Measurements from ENCODE around the gene LPAR3.
A peak's percentile ranks its signal among the peaks of the same experiment; 100 is the strongest.
"Not testable (repeated sequence)": the region's sequence is repeated elsewhere in the genome, so short reads cannot be mapped to it uniquely, and the experiment has no call there.

The LPAR3 gene, protein sequence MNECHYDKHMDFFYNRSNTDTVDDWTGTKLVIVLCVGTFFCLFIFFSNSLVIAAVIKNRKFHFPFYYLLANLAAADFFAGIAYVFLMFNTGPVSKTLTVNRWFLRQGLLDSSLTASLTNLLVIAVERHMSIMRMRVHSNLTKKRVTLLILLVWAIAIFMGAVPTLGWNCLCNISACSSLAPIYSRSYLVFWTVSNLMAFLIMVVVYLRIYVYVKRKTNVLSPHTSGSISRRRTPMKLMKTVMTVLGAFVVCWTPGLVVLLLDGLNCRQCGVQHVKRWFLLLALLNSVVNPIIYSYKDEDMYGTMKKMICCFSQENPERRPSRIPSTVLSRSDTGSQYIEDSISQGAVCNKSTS

DNA sequence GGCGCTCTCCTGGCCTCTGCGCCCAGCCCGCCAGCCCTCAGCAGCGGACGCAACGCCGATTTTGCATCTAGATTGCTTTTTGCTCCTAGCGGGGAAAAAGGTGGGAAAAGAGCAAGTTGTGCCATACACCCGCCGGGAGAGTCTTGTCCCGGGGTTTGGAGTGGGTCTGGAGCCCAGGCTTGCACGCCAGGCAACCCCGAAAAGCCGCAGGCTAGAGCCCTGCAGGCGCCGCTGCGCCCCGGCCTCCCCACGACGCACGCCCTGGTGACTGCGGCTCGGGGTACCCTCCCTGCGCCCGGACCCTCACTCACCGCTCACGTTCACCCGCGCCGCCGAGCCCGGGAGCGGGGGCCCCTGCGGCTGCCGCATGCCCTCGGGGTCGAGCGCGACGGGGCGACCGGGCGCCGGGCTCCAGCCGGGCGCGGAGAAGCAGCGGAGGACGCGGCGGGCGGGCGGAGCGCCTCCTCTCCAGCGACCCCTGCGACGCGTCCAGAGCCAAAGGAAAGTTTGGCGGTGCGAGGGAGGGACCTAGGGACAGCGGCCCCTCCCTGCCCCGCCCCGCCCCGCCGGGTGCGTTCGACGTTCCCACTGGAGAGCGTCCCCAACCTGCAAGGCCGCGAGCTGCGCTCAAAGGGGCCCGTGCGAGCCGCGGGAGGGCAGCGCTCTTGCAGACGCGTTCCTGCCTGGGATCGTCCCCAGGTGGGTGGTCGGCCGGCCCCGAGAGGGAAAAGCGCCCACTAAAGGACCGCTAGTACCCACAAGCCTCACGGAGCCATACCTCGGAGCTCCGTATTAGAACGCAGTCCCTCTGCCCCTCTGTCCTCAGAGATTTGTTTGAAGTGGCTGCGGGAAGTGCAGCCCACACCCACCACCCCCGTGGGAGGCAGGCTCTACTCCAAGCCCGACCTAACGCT is at the start of gene LPAR3:
LPAR3 (minus strand) TSS at position 502 of the 914 bp plus-strand sequence. CDS start 27,086 bp downstream, outside the sequence.
- DNase-seq, result no peak

DNA sequence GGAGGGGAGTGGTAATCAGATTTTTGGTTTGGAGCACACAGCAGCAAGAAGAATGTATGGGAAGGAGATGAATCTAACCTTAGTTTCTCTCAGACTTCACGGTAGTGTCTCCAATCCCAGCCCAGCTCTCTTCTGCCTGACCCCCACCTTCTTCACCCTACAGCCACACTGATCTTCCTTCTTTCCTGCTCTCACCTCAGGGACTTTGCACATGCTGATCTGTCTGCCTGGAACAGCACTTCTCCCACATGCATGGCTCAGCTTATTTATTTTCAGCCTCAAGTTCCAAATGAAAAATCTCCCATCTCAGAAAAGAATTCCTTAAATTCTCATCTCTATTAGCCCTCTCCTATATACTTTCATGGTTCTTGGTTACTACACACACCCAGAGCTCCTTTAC is 48.8 kb upstream of the LPAR3 start:
- no peak for DNase-seq

DNA sequence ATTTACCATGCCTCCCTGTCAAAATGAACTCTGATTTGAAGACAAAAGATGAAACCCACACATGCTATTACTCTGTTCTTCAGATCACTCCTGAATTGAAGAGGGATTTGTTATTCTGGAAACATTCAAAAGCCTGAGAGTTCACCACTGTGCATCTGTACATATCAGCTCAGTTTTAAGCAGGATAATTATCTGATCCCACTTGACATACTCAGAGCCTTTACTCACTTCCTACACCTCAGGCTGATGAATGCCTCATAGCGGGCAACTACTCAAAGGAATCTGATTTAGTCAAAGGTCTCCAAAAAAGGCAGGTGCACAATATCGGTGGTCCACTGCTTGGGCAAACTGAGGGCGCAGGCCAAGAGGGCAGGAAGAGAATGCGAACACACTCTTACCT is 47.5 kb upstream of the LPAR3 start:
- no peak for DNase-seq

DNA sequence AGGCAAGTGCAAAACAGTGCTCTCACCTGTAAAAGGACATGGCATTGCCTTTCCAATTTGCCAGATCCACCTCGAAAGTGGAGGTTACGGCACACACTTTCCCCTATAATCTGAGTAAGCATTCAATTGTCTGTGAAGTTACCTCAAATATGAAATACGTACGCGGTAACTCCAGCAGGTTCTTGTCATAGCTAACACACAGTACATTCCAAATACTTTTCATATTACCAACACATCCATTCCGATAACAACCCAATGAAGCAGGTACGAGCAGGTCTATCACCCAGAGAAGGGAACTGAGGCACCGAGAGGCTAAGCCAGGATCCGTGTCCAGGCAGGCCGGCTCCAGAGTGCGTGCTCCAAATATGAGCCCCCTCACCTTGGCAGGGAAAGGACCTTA is 46.8 kb upstream of the LPAR3 start:
- no peak for DNase-seq

DNA sequence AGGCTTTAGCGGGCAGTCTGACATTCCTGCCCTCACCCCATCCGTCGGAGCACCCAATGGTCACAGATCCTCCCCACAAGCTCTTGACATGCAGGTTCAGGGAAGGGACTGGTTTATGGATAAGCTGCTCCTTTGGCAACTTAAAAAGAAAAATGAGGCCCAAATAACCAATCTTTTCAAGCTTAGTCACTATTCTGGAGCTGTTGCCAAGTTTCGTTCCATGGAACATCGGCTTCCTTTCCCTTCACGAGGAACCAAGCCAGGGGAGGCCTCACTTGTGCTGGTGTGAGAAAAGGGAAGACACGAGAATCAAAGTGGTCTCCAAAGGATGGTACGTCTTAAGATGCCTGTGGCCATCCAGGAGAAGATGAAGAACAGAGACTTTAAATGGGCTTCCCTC is 46.1 kb upstream of the LPAR3 start:
- DNase-seq, result no peak

DNA sequence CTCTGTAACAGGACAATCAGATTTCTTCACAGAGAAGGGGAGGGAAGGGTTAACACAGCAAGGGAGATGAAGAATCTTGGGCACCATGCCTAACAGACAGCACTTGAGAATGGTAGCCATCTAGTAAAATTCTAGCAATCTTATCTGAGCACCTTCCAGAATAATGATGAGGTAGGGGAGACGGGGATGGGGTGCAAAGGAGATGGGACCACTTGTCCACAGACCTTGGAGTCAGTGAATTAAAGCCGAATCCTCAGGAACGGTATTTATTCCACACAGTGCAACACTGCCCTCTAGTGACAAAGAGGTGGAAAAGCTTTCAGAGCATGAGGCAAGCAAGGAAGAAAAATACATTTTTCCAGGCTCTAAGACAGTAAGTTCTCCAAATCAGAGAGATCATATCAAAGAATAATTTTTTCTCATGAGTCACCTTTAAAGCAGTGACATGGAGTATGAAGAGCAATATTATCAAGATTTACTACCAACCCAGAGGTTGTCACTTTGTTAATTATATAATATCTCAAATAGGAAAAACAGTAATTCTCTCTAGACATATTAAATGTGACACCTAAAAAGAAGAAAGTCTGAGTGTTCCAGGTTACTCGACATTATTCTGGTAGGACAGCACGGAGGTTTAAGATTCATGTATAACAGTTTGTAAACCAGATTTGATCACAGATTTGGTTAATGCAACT is 43.3 kb upstream of the LPAR3 start:
- peak; percentile 11 for DNase-seq

DNA sequence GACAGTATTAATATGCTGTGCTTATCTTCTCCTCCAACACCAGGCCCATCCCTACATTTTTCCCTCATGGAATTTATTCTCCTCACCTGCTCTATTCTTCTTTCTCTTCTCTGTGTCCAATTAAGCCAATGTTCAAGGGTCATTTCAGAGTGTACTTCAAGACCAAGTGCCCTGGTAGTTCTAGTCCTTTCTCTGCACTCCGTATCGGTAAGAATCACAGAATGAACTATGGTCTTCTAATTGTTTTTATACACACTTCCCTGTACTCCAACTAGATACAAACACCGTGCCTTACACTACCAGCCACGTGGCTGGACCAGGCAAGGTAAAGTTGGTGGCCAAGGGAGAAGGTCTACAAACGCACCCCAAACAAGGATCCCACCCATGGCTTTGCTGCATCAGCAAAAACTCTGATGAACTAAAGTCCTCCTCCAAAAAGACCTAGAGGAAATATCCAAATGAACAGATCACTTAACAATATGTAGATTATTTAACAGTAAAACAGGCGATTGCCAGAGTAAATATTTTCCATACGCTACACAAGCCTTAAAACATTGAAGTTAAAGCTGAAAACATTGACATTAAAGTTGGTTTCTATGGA is 40.1 kb upstream of the LPAR3 start:
- no peak for DNase-seq

DNA sequence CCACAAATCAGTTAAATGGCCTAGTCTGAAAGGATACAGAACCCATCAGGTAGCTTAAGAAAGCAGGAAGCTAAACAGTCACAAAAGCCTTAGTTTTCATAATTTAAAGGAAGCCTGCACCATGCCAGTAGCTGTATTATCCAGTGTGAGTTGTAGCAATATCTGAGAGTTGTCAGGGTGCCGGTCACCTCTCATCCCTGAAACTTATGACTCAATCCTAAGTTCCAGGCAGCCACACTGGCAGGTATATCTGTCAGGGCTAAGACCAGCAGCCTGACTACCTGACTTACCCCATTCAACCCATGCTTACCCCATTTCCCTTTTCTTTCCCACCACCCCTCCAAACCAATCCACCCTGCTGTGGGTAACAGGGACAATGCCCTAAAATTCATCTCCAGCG is 37.8 kb upstream of the LPAR3 start:
- no peak for DNase-seq

DNA sequence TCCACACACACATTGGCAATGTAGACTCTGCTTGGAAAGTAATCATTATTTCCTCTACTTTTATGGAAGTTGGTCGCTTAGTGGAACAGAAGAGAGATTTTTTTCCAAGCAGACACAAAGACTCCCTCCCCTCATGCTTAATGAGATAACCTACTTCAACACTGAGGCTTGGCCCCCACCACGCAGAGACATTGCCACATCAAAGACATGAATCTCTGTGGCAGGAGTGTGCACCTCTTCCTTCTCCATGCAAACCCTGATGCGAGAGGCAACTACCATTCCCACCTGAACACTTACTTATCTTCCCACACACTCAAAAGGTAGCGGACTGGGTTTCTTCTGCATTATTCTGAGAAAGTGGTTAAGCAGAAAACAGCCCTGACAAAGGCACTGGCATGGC is 37.3 kb upstream of the LPAR3 start:
- no peak for DNase-seq

DNA sequence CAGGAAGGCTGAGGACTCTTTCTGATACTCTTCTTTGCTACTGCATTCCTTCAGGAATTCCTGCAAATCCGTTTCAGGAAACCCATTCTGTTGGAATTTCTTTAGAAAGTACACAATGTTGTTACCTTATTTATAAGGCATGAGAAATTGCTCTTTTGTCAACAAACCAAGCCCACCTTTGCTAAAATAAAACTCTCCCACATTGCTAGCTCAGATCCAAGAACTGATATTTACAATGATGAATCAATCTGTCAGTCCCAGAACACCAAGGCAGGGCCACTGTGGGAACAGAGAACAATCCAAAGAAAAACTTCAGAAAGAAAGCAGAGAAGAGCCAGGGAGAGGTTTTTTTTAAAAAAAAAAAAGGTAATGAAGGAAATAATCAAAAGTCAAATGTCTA is 36.6 kb upstream of the LPAR3 start:
- no peak for DNase-seq

DNA sequence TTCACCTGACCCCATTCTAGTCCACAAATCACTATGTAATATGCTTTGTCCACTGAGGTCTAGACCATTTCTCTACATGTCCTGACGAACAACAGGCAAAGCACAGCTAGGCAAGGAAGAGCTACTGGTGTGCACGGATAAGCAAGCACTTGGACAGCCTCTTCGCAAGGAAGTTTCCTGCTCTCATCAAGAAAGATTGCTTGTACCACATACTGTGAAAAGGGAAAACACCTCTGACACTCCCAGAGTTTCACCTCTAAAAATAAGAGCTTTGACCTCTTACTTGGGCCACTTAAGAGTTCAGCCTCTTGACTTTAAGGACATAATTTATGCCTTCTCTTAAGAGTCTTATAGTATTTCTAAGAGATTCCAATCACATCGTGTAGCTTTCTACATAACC is 36.0 kb upstream of the LPAR3 start:
- DNase-seq, result no peak

DNA sequence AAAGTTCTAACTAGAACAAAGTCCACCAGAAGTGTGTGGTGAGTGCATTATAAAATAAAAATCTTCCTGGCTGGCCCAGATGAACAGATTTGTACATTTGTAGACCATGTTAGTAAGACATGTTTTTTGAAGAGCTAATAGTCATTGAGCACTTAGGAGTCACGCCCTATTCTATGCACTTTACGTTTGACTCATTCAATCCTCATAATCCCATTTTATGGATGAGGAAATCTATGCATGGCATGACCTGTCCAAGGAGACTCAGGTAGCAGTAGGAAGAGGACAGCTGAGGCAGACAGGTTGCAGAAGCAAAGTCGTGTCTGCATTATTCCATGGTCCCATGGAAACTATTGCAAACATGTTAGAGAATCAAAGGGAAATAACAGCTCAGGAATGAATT is 30.3 kb upstream of the LPAR3 start:
- DNase-seq, result no peak

DNA sequence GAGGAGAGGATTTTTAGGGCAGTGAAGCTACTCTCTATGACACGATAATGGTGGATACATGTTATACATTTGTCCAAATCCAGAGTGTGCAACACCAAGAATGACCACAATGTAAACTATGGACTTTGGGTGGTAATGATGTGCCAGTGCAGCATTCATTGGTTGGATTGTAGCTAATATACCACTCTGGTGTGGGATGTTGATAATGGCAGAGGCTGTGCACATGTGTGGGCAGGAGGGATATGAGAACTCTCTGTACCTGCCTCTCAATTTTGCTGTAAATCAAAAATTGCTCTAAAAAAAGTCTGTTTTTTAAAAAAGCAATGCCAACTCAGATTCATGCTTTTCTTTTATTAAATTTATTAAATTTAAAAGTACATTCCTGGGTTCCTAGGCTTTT is 27.2 kb upstream of the LPAR3 start:
- DNase-seq, result no peak

DNA sequence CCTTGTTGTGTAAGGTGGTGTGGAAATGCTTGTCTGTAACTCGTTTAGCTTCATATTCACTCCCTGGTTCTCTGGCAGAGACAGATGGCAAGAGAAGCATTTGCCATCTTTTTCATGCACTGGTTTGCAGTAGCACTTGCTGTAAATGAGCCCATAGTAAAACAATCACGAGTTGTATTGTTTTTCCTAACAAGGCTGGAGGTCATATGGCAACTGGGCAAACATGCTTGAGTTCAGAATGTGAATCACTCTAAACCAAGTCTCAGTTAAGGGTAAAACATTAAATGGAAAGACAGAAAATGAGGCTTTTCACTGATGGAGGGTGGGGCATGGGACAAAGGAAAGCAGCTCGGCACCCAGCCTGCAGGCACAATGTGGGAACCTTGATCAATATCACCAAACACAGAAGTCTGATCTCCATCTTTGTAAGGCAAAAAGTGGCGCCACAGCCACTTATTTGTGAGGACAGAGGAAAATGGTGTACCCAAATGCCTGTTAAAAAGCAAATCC is 26.5 kb upstream of the LPAR3 start:
- DNase-seq, result no peak

DNA sequence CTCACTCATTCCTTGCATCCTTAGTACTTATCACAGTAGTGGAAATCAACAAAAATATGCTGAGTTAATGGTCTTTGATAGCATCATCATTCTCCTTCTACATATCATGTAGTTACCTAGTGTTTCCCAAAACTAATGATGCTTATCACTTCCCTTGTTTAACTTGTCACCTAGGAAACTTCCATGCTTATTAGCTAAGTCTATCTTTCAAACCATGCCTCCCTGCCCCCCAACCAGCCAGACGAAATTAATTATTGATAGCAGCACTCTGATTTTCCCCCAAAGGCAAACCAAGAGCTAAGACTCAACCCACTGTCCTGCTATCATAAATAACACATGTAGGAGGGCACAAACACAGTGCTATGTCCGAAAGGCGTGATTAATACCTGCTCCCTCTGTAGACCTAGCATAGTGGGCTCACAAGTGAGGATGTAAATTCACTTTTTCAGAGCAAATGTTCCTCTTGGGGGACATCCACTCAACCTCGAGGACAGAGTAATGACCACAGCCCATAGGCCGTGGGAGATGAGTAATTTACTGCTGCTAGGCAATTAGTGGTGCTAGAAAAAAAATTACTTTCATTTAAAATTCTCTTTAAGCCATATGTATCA is 25.8 kb upstream of the LPAR3 start:
- no peak for DNase-seq

DNA sequence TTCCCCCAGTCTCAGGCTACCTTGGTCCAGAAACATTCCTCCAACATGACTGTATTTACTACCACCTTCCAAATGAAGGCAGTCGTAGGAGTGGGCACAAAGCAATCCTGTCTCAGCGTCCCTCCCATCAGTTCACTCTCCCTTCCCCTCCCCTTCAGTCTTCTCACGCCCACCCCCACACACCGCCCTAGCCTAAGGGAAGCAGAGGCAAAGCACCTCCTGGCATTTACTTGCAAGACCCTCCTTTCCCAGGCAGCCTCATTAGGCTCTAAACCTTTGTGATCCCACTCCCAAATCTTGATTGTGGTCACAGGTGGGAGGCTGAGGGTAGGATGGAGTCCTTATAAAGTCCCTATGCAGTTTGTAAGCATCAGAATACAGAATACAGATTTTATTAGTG is 23.9 kb upstream of the LPAR3 start:
- no peak for DNase-seq

DNA sequence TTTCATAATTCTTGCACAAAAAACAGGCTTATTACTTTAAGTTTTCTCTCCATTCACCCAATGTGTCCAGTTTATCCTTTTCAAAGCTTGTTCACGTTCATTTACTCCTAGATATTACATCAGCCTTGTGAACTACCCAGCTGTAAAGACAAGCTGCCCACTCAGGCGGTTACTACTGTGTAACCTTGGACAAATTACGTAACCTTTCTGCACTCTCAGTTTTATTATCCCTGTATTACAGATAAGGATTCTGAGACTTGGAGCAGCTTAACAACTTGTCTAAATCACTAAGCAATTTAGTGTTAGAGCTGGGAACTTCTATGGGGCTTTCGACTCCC is 20.5 kb upstream of the LPAR3 start:
- DNase-seq, result peak; percentile 18

DNA sequence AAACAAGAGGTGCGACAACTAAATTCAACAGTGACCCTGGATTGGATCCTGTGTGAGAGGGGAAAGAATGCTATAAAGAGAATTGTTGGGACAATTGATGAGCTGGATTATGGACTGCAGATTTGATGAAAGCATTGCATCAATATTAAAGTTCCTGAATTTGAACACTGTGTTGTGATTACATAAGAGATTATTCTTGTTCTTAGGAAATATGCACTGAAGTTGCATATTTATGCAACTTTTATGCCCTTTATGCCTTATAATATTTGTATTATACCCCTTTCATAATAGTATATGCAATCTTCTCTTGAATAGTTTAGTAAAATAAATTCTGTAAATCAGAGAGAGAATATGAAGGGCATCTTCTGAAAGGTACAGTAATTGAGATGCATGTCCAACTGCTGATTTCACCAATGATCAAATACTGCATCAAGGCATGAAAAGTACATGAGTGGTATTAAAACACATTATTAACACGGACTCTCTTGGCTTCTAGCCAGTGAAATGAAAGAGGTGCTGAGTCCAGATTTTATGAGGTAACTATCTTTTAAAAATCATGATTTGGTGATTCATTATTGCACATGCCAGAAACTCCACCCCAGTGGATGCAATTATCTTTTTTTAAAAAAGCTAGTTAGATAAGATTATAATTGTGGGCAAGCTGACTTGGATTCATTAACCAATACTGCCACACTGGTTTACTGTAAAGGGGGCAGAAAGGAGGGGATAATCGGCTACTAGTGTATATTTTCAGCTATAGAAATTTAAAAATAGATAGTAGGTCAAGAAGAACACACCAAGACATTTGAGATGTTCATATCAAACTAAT is 19.9 kb upstream of the LPAR3 start:
- no peak for DNase-seq

DNA sequence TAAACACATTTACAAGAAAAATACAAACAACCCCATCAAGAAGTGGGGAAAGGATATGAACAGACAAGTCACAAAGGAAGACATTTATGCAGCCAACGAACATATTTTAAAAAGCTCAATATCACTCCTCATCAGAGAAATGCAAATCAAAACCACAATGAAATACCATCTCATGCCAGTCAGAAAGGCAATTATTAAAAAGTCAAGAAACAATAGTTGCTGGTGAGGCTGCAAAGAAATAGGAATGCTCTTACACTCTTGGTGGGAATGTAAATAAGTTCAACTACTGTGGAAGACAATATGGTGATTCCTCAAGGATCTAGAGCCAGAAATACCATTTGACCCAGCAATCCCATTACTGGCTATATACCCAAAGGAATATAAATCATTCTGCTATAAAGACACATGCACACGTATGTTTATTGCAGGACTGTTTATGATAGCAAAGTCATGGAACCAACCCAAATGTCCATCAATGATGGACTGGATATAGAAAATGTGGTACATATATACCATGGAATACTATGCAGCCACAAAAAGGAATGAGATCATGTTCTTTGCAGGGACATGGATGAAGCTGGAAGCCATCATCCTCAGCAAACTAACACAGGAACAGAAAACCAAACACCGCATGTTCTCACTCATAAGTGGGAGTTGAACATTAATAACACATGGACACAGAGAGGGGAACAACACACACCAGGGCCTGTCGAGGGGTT is 15.9 kb upstream of the LPAR3 start:
- not testable (repeated sequence) for DNase-seq

DNA sequence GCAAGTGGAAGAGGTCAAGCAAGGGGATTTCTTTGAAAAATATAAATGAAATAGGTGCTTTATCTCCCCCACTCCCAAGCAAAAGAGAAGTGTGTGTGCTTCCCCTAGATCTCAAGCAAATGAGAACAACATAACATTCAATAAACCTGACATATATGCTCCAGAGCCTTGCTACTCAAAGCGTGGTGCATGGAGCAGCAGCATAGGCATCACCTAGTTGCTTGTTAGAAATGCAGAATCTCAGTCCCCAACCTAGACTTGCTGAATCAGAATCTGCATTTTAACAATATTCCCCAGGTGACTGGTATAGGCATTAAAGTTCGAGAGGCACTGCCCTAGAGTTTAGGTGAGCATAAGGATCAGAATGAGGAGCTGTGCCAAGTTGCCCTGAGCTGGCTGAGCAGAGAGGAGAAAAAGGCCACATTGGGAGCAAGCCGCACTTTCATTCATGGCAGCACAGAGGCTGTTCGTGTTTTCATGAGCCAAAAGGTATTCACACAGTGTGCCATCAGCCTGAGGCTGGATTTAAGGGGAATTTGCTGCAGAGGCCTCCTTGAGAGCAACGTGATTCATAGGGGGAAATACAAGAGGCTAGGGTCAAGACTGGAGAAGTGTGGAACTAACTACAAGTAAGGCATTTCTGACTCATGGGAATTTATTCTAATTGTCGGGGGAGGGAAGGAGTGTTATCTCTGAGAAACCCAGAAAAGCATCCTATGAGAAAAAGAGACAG is 14.3 kb upstream of the LPAR3 start:
- no peak for DNase-seq
